H54 (cell line): ENCODE measurements around the gene MAP2K3.
"Not testable (repeated sequence)": the region's sequence is repeated elsewhere in the genome, so short reads cannot be mapped to it uniquely, and the experiment has no call there.

ENCODE experiments used
- DNase-seq: peaks from one replicate; pipeline ENCODE4 v3.0.0; 2011; ENCODE audit warnings: low spot score, mixed read lengths; ENCODE audit not compliant: insufficient read length
- FAIRE-seq: peaks from 3 replicates; lab custom pipeline; 2011; peaks lifted over from hg19 to GRCh38; lab: Jason Lieb, UNC
- POLR2A ChIP-seq: IDR thresholded peaks from 2 replicates; pipeline ENCODE4 v1.6.1; 2011; ENCODE audit warnings: low read depth, mild to moderate bottlenecking, low read length

The MAP2K3 gene

DNA sequence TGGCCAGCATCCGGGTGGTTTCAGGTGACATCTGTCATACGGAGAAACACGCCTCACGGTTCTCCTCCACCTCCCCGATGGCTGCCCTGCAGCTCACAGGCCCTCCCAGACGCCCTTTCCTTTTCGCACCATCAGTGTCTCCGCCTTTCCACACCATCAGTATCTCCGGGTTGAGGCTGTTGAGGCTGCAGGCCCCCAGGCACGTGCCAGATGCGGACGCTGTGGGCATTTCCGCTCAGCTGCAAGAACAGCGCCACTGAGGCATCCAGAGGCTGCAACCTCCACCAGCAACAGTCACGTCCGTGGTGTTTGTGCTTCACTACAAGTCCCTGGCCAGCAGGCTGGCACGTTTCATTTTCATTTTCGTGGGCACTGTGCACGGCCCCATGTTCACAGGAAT, 66.0 kb downstream of the MAP2K3 start:
- DNase-seq, FAIRE-seq: not testable (repeated sequence)

DNA sequence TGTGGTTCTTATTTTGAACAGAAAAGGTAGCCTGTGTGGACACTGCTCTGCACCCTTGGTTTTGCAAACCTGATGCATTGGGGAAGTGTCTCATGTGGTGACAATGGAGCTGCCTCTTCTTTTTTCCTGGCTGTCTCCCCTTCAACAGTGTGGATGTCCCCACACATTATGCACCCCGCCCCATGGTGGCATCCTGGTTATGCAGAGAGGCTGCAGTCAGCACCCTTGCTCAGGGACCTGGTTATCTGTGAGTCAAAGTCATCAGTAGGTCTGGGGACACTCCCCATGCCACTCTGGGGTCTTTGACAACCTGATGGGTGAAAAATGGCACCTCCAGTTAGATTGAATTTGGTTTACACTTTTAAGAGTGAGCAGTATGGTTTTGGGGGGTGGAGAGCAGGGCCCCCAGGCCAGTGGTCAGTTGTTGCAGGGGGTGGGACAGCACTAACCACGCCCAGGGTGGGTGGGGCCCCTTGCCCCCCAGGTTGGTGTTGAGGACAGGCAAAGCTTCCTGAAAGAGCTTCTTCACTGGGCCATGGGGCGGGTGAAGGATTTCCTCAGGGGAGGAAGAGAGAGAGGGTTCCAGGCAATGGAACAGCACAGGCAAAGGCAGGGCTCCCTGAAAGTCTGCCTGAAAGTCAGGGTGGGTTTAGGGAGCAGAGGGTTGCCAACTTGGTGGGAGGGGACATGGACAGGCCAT, 67.0 kb downstream of the MAP2K3 start:
- no peak for FAIRE-seq

GRCh38 chr17:21352221-21352980, 67.9 kb downstream of the MAP2K3 start:
- TF ChIP-seq POLR2A, result no peak
- FAIRE-seq (no peak), DNase-seq (no peak)

More for the DNA sequence above, 67.0 kb downstream of the MAP2K3 start:
- no peak for DNase-seq
- TF ChIP-seq POLR2A, result no peak

- FAIRE-seq, result no peak
- no peak for DNase-seq
- TF ChIP-seq POLR2A, result no peak
These were observed 68.4 kb downstream of the MAP2K3 start for GRCh38 chr17:21352981-21353265.

GRCh38 chr17:21353326-21354010, 69.0 kb downstream of the MAP2K3 start:
- DNase-seq, result no peak
- TF ChIP-seq POLR2A, result no peak
- no peak for FAIRE-seq

DNA sequence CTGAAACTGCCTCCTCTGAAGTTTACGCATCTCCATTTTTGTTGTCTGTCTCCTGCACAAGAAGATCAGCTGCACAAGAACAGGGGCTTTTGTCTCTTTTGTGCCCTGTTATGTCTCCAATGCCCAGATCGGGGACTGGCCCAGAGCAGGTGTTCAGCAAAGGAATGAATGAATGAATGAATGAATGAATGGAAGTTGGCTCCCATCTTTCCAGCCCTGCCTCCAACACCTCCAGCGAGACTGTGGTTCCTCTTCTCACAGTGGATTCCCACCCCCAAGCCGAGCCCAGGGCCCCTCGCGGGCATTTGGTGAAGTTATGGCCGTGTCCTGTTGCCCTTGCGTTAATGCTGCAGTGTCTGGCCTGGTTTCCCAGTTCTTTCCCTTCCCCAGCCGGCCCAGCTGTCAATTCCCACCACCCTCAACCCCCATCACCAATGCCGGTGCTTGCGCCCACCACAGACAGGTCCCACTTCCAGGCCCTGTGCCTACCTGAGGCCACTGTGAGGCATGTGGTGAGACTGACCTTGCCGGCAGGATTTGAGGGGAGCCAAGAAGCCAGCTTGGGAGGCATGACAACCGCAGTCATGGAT, 70.4 kb downstream of the MAP2K3 start:
- DNase-seq, result no peak
- no peak for FAIRE-seq
- no peak for TF ChIP-seq POLR2A

- FAIRE-seq, result no peak
- no peak for TF ChIP-seq POLR2A
- DNase-seq, result no peak
These were observed 71.1 kb downstream of the MAP2K3 start for GRCh38 chr17:21355586-21355985.

DNA sequence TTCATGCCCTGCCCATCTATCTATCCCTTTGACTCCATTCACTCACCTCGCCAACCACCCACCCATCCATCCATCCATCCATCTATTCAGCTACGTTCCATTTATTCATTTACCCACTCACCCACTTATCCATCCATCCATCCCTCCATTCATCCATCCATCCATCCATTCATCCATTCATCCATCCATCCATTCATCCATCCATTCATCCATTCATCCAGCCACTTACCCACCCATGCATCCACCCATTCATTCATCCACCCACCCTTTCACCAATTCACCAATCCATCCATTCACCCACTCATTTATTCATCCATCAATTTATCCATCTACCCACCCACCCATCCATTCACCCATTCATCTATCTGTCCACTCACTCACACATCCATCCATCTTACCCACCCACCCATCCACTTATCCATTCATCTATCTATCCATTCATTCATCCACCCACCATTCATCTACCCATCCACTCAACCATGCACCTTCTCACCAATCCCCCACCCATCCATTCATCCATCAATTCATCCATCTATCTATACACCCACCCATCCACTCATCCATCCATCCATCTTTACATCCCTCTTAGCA, 72.1 kb downstream of the MAP2K3 start:
- no peak for TF ChIP-seq POLR2A
- no peak for DNase-seq
- no peak for FAIRE-seq

DNA sequence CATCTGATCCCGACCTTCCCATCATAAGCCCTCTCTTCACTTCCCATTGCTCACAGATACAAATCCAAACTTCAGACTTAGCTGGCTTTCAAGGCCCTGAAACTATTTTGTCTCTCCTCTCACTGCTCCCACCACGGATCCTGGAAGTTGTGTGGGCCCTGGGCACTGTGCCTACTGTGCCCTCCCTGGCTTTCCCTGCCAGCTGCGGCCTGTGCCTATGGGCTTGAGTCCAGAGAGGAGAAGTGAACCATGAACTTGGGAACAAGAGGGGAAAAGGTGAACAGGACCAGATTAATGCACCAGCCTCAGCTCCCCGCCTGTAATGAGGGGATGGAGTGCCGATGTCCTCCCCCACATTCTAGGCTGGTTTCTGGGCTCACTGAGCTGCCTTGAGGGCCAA, 72.8 kb downstream of the MAP2K3 start:
- TF ChIP-seq POLR2A, result no peak
- no peak for FAIRE-seq
- no peak for DNase-seq

- FAIRE-seq (no peak), DNase-seq (no peak)
These were observed 73.5 kb downstream of the MAP2K3 start for GRCh38 chr17:21357696-21358656.

GRCh38 chr17:21358682-21359482, 74.4 kb downstream of the MAP2K3 start:
- no peak for DNase-seq
- no peak for TF ChIP-seq POLR2A
- no peak for FAIRE-seq

More at GRCh38 chr17:21357696-21358656, 73.5 kb downstream of the MAP2K3 start:
- no peak for TF ChIP-seq POLR2A

GRCh38 chr17:21359483-21359840, 75.0 kb downstream of the MAP2K3 start:
- FAIRE-seq (no peak), DNase-seq (no peak)
- no peak for TF ChIP-seq POLR2A
